Liver (tissue), 9 donors: ENCODE data around the gene RMND1. TPM values are rescaled to one million over a fixed set of nuclear protein-coding genes. Genes with fewer than 3 reads are reported as not detected.
A peak's percentile ranks its signal among the peaks of the same experiment; 100 is the strongest.

Experiments used
- DNase-seq: peaks from one replicate; pipeline ENCODE4 v3.0.0-alpha.2; 2017; ENCODE audit warnings: low spot score
- H3K27ac ChIP-seq, 2 donors: one replicate each; pipeline ENCODE4 v1.7.0; 2013; ENCODE audit warnings: inconsistent platforms in 2 of 2, low read length in 2 of 2, control low read depth in 1 of 2, low read depth in 1 of 2, mild to moderate bottlenecking in 1 of 2
- H3K27me3 ChIP-seq, 4 donors: one replicate each; pipeline versions ENCODE4 v1.6.1 to v1.7.0; 2013; ENCODE audit warnings: low read length in 3 of 4, inconsistent platforms in 1 of 4, mild to moderate bottlenecking in 1 of 4, moderate library complexity in 1 of 4; ENCODE audit not compliant: control insufficient read depth in 4 of 4, insufficient read depth in 4 of 4
- H3K36me3 ChIP-seq, 4 donors: one replicate each; pipeline versions ENCODE4 v1.6.1 to v1.7.0; 2013; ENCODE audit warnings: low read length in 3 of 4, mild to moderate bottlenecking in 3 of 4, low read depth in 1 of 4, moderate library complexity in 1 of 4; ENCODE audit not compliant: control insufficient read depth in 4 of 4, insufficient read depth in 3 of 4
- H3K4me1 ChIP-seq, 4 donors: one replicate each; pipeline versions ENCODE4 v1.6.1 to v1.7.0; 2013; ENCODE audit warnings: low read length in 3 of 4, mild to moderate bottlenecking in 3 of 4, moderate library complexity in 1 of 4; ENCODE audit not compliant: control insufficient read depth in 4 of 4, insufficient read depth in 4 of 4
- H3K4me3 ChIP-seq, 3 donors: one replicate each; pipeline versions ENCODE4 v1.6.1 to v1.7.0; 2013; ENCODE audit warnings: low read length in 3 of 3, control low read depth in 1 of 3, low read depth in 1 of 3, mild to moderate bottlenecking in 1 of 3
- H3K9ac ChIP-seq, 2 donors: one replicate each; pipeline ENCODE4 v1.7.0; 2013; ENCODE audit warnings: low read length in 2 of 2, mild to moderate bottlenecking in 2 of 2, moderate library complexity in 2 of 2, control low read depth in 1 of 2, low read depth in 1 of 2
- H3K9me3 ChIP-seq, 4 donors: one replicate each; pipeline versions ENCODE4 v1.6.1 to v1.7.0; 2013; ENCODE audit warnings: low read length in 3 of 4; ENCODE audit not compliant: control insufficient read depth in 4 of 4
- EGR1 ChIP-seq, 2 donors: IDR thresholded peaks; 2 replicates each; pipeline ENCODE4 v1.6.1; 2016 to 2018; ENCODE audit warnings: antibody characterized with exemption in 2 of 2, low read depth in 2 of 2
- FOXA2 ChIP-seq: IDR thresholded peaks from 2 replicates; pipeline ENCODE4 v1.6.1; 2016; ENCODE audit warnings: antibody characterized with exemption
- GABPA ChIP-seq, 2 donors: IDR thresholded peaks in 1 of 2; conservative IDR thresholded peaks in 1 of 2; 2 replicates each; pipeline ENCODE4 v1.6.1; 2016; ENCODE audit warnings: antibody characterized with exemption in 2 of 2, mild to moderate bottlenecking in 1 of 2, moderate library complexity in 1 of 2
- HNF4G ChIP-seq: IDR thresholded peaks from 2 replicates; pipeline ENCODE4 v1.6.1; 2016; ENCODE audit warnings: antibody characterized with exemption
- RAD21 ChIP-seq, 2 donors: IDR thresholded peaks; 2 replicates each; pipeline ENCODE4 v1.6.1; 2016; ENCODE audit warnings: antibody characterized with exemption in 2 of 2, mild to moderate bottlenecking in 2 of 2
- RXRA ChIP-seq, 2 donors: IDR thresholded peaks; 2 replicates each; pipeline ENCODE4 v1.6.1; 2017 to 2018; ENCODE audit warnings: antibody characterized with exemption in 2 of 2, mild to moderate bottlenecking in 1 of 2
- TAF1 ChIP-seq: conservative IDR thresholded peaks from 2 replicates; pipeline ENCODE4 v1.6.1; 2016; ENCODE audit warnings: antibody characterized with exemption, mild to moderate bottlenecking
- WGBS: extraction: QIAGEN DNeasy Blood & Tissue Kit; methylation state at CpG from one replicate; pipeline ENCODE4 v1.1.7; 2013; 5-methylcytosine and 5-hydroxymethylcytosine counted together
- polyA plus RNA-seq, 2 donors: library from polyadenylated mRNA; stranded (reverse) in 1 of 2; unstranded in 1 of 2; fragments of 200-250 nt in 1 of 2; fragments of >200 nt in 1 of 2; fragmentation: Nextera tagmentation in 1 of 2; extraction: Ambion mirVana in 1 of 2; gene quantifications; one replicate each; pipeline versions ENCODE4 v1.2.1 to v1.2.3, GENCODE V29; 2013 to 2015
- total RNA-seq, 2 donors: library from RNA; depleted of rRNA; stranded (reverse); fragments of >200 nt; gene quantifications; one replicate each; pipeline ENCODE4 v1.2.3, GENCODE V29; 2014
- TF ChIP-seq, protein P1 (sequence below): IDR thresholded peaks from 2 replicates; pipeline ENCODE4 v1.6.1; 2016; ENCODE audit warnings: antibody characterized with exemption
- TF ChIP-seq, protein P2 (sequence below): fragments of 150-350 bp; IDR thresholded peaks from 2 replicates; pipeline ENCODE4 v1.5.1; 2017; ENCODE audit warnings: improper control_type of control experiment, low read depth, low read length; ENCODE audit not compliant: missing input control
- TF ChIP-seq, protein P3 (sequence below): IDR thresholded peaks from 2 replicates; pipeline ENCODE4 v1.6.1; 2016; ENCODE audit warnings: antibody characterized with exemption
- donor health status: healthy.
- donor health status: healthy.
- donor health status: healthy.
- donor health status: healthy.
- donor health status: healthy.

The RMND1 gene
- total and polyA plus RNA-seq, 4 donors, result 13.2 to 22.6 (median 18.1) TPM

DNA sequence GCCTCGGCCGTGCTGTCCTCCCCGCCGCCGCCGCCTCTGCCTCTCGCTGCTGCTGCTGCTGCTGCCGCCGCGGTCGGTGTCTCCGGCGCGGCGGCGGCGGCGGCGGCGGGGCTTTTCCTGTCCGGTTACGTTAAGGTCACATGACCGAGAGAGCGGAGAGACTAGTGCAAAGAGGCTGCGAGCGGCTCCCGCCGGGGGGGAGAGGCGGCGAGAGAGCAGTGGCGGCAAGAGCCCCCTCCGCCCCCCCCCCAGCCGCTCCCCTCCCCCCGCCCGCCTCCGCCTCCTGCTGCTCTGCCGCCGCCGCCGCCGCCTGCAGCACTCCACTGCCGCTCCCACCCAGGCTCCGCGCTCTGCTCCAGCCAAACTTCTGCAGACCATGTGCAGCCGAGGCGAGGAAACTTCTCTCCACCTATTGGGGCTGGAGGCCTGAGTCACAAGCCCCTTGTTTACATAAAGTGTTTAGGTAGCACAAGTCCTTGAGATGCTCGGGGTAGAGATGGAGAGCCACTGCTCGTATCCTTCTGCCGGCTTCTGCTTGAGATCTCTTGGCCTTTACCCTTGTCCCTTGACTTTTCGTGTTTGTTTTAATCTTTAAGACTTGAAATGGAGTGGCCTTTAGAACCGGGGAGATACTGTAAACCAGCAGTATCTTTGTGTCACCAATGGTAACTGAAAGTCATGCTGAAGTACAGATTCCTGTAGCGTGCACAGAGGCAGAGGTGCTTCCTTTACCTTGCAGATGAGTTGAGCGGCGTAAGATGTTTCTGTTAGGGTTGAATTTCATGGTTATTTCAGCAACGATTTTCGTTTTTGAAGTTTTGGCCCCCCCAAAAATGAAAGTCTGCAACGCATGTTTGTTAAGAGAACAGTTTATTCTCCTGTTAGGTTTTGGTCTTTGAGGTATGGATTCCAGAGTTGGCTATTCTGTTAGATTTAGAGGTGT, 60.2 kb downstream of the RMND1 start, which contains the start of gene ZBTB2:
TSS of gene ZBTB2 (minus strand) at position 89 of the 943 bp plus-strand sequence. CDS start 17,922 bp downstream, outside the sequence.
- peaks cover 0 to 3% (median 0%) of the 10 kb centered on the region in 4 donors for H3K36me3 ChIP-seq
- H3K27ac ChIP-seq, result peak within 1 kb of the TSS; percentile 97 to 99
- H3K9me3 ChIP-seq, result no peaks in the 10 kb centered on the region
- H3K9ac ChIP-seq, result peak within 1 kb of the TSS; percentile 67 to 79
- peaks cover 9 to 30% (median 24%) of the 10 kb centered on the region in 4 donors for H3K4me1 ChIP-seq
- DNase-seq, result peak; percentile 68
- H3K27me3 ChIP-seq, result no peaks in the 10 kb centered on the region
- under 1% methylated on average over 57 of the region's 57 CpGs for WGBS
- peak within 1 kb of the TSS; percentile 71 to 100 (median 84) for H3K4me3 ChIP-seq
- no peak for TF ChIP-seq EGR1 (IDR thresholded peaks at IDR 0.05; ENCODE audit: low read depth in 2 of 2)
- TF ChIP-seq, protein P1, sequence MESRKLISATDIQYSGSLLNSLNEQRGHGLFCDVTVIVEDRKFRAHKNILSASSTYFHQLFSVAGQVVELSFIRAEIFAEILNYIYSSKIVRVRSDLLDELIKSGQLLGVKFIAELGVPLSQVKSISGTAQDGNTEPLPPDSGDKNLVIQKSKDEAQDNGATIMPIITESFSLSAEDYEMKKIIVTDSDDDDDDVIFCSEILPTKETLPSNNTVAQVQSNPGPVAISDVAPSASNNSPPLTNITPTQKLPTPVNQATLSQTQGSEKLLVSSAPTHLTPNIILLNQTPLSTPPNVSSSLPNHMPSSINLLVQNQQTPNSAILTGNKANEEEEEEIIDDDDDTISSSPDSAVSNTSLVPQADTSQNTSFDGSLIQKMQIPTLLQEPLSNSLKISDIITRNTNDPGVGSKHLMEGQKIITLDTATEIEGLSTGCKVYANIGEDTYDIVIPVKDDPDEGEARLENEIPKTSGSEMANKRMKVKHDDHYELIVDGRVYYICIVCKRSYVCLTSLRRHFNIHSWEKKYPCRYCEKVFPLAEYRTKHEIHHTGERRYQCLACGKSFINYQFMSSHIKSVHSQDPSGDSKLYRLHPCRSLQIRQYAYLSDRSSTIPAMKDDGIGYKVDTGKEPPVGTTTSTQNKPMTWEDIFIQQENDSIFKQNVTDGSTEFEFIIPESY, result no peak
- TF ChIP-seq FOXA2, result no peak
- TF ChIP-seq GABPA (IDR thresholded peaks at IDR 0.05 in 1 of 2, conservative IDR thresholded peaks at IDR 0.05 in 1 of 2), result no peak
- no peak for TF ChIP-seq RXRA (IDR thresholded peaks at IDR 0.05)
- TF ChIP-seq, protein P2, sequence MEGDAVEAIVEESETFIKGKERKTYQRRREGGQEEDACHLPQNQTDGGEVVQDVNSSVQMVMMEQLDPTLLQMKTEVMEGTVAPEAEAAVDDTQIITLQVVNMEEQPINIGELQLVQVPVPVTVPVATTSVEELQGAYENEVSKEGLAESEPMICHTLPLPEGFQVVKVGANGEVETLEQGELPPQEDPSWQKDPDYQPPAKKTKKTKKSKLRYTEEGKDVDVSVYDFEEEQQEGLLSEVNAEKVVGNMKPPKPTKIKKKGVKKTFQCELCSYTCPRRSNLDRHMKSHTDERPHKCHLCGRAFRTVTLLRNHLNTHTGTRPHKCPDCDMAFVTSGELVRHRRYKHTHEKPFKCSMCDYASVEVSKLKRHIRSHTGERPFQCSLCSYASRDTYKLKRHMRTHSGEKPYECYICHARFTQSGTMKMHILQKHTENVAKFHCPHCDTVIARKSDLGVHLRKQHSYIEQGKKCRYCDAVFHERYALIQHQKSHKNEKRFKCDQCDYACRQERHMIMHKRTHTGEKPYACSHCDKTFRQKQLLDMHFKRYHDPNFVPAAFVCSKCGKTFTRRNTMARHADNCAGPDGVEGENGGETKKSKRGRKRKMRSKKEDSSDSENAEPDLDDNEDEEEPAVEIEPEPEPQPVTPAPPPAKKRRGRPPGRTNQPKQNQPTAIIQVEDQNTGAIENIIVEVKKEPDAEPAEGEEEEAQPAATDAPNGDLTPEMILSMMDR, result no peak
- no peak for TF ChIP-seq HNF4G
- TF ChIP-seq TAF1, result no peak
- TF ChIP-seq, protein P3, sequence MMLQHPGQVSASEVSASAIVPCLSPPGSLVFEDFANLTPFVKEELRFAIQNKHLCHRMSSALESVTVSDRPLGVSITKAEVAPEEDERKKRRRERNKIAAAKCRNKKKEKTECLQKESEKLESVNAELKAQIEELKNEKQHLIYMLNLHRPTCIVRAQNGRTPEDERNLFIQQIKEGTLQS, result no peak
- TF ChIP-seq RAD21 (IDR thresholded peaks at IDR 0.05), result no peak

DNA sequence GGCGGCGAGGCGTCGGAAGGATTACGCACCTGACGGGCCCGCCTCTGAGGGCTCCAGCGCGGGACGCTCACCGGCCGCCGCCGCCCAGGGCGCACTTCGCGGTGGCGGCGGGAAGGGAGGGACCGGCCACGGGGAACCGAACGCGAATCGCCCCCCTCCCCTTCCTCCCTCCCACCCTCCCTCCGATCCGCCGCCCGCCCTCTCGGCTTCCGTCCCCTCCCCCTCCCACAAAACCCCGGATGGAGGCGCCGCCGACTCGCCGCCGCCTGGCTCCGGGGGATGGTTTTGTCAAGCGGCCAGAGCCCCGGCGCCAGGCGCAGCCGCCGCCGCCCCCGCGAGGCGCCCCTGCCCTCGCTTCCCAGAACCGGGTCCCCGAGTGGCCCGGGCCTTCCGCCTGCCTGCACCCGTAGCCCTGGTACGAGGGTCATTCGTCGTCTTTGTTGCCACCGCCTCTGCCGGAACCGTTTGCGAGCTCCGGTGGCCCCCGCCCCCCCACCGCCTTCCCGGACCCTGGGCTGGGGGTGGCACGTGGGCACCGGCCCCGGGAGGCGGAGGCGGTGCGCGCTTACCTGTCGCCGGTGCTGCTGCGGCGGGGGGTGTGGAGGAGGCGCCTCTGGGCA, 61.0 kb downstream of the RMND1 start:
- H3K4me1 ChIP-seq, result peaks cover 9 to 30% (median 24%) of the 10 kb centered on the region in 4 donors
- no peaks in the 10 kb centered on the region for H3K27me3 ChIP-seq
- TF ChIP-seq TAF1 (no peak), GABPA (IDR thresholded peaks at IDR 0.05 in 1 of 2, conservative IDR thresholded peaks at IDR 0.05 in 1 of 2) (peak in 1 of 2 donors; percentile 7)
- H3K9me3 ChIP-seq, result no peaks in the 10 kb centered on the region
- peak overlapping the region; percentile 97 to 99 for H3K27ac ChIP-seq
- peak overlapping the region; percentile 71 to 100 (median 84) for H3K4me3 ChIP-seq
- H3K9ac ChIP-seq, result peak overlapping the region; percentile 67 to 79
- under 1% methylated on average over 78 of the region's 78 CpGs for WGBS
- DNase-seq, result peak; percentile 80
- H3K36me3 ChIP-seq, result peaks cover 0 to 3% (median 0%) of the 10 kb centered on the region in 4 donors
